HCT116 (cell line): ENCODE results near the gene CR2. TPM values are rescaled to one million over a fixed set of nuclear protein-coding genes. Genes with fewer than 3 reads are reported as not detected.

Experiments
- ATAC-seq: fragments of 200-7000 bp; cut with Tn5 transposase; 2 replicates; pipeline ENCODE4 v1.9.1; 2020; ENCODE audit warnings: mild to moderate bottlenecking, moderate library complexity
- BruUV-seq: library from RNA; stranded (reverse); fragments of 400-500 nt; replicated peaks from 2 replicates; lab custom pipeline; 2021; lab: Mats Ljungman, UMichigan
- CTCF ChIA-PET: fragments of 300-600 bp; sonication (Branson Sonifier 250); formaldehyde crosslinking; loops from one replicate; lab custom pipeline; 2021; ENCODE audit warnings: antibody characterized with exemption; lab: Charles Lee
- POLR2A ChIA-PET: fragments of 300-600, 350-600 bp; sonication (Branson Sonifier 250); formaldehyde crosslinking; loops from one replicate; lab custom pipeline; 2021; ENCODE audit warnings: antibody characterized with exemption; lab: Charles Lee
- RAD21 ChIA-PET, 2 experiments: fragments of 300-600 bp; sonication (Branson Sonifier 250); formaldehyde crosslinking; loops; one replicate each; lab custom pipeline; 2023; ENCODE audit warnings: low total read pairs in 2 of 2; ENCODE audit not compliant: uncharacterized antibody in 2 of 2, unreplicated experiment in 2 of 2, low non-redundant PET in 1 of 2; lab: Charles Lee
- DNase-seq: peaks from one replicate; pipeline ENCODE4 v3.0.0-alpha.2; 2010; ENCODE audit warnings: low read depth, low spot score
- H2AFZ ChIP-seq: fragments of 200-600 bp; shearing (Covaris generic), sonication (generic); 2 replicates; pipeline ENCODE4 v1.6.1; 2017; ENCODE audit warnings: low read depth, mixed run types, mixed read lengths, antibody characterized with exemption, low read length; ENCODE audit not compliant: poor library complexity, severe bottlenecking
- H3K27ac ChIP-seq: 2 replicates; pipeline ENCODE4 v1.5.1; 2012; ENCODE audit warnings: low read depth, low read length
- H3K27me3 ChIP-seq: fragments of 200-600 bp; sonication (generic); 2 replicates; pipeline ENCODE4 v1.6.1; 2016; ENCODE audit warnings: mixed run types, low read length, mixed read lengths; ENCODE audit not compliant: insufficient read depth
- H3K36me3 ChIP-seq, 2 experiments: fragments of 200-500 bp in 1 of 2; fragments of 200-600 bp in 1 of 2; sonication (Bioruptor generic) in 1 of 2; sonication (generic) in 1 of 2; 2 replicates each; pipeline versions ENCODE4 v1.5.1 to v1.6.1; 2014 to 2016; ENCODE audit warnings: low read length in 2 of 2, inconsistent platforms in 1 of 2, mixed read lengths in 1 of 2, mixed run types in 1 of 2; ENCODE audit not compliant: insufficient read depth in 2 of 2, control insufficient read depth in 1 of 2
- H3K4me1 ChIP-seq, 2 experiments: fragments of 200-600 bp in 1 of 2; sonication (generic) in 1 of 2; 2 replicates each; pipeline versions ENCODE4 v1.5.1 to v1.6.1; 2012 to 2017; ENCODE audit warnings: low read length in 2 of 2, inconsistent platforms in 1 of 2, mild to moderate bottlenecking in 1 of 2, mixed read lengths in 1 of 2, mixed run types in 1 of 2, moderate library complexity in 1 of 2; ENCODE audit not compliant: insufficient read depth in 2 of 2, control insufficient read depth in 1 of 2
- H3K4me2 ChIP-seq: fragments of 200-600 bp; sonication (generic); 2 replicates; pipeline ENCODE4 v1.6.1; 2017; ENCODE audit warnings: mixed run types, low read length, mixed read lengths
- H3K4me3 ChIP-seq, 2 experiments: fragments of 200-600 bp in 1 of 2; sonication (generic) in 1 of 2; replicated peaks in 1 of 2; 2 replicates each; pipeline ENCODE4 v1.5.1; 2011 to 2016; ENCODE audit warnings: low read length in 2 of 2, control low read depth in 1 of 2, low read depth in 1 of 2, mild to moderate bottlenecking in 1 of 2, mixed read lengths in 1 of 2, mixed run types in 1 of 2
- H3K79me2 ChIP-seq: fragments of 200-600 bp; sonication (generic); 2 replicates; pipeline ENCODE4 v1.6.1; 2017; ENCODE audit warnings: mild to moderate bottlenecking, mixed run types, low read length, moderate library complexity, mixed read lengths; ENCODE audit not compliant: insufficient read depth
- H3K9ac ChIP-seq: fragments of 200-600 bp; sonication (generic); 2 replicates; pipeline ENCODE4 v1.6.1; 2016; ENCODE audit warnings: low read length, mixed read lengths
- H3K9me2 ChIP-seq: fragments of 200-600 bp; sonication (generic), shearing (Covaris generic); 2 replicates; pipeline ENCODE4 v1.6.1; 2017; ENCODE audit warnings: mixed run types, mild to moderate bottlenecking, moderate library complexity; ENCODE audit not compliant: insufficient read depth
- H3K9me3 ChIP-seq, 2 experiments: fragments of 200-500 bp in 1 of 2; fragments of 200-600 bp in 1 of 2; sonication (Bioruptor generic) in 1 of 2; sonication (generic) in 1 of 2; 2 replicates each; pipeline ENCODE4 v1.6.1; 2014 to 2017; ENCODE audit warnings: low read length in 2 of 2, mixed read lengths in 2 of 2, inconsistent platforms in 1 of 2, low read depth in 1 of 2, mild to moderate bottlenecking in 1 of 2, mixed run types in 1 of 2, moderate library complexity in 1 of 2; ENCODE audit not compliant: control insufficient read depth in 1 of 2, insufficient read depth in 1 of 2
- H4K20me1 ChIP-seq: fragments of 200-600 bp; sonication (generic), shearing (Covaris generic); 2 replicates; pipeline ENCODE4 v1.6.1; 2017; ENCODE audit warnings: mixed run types, mild to moderate bottlenecking, moderate library complexity; ENCODE audit not compliant: insufficient read depth
- CEBPB ChIP-seq: IDR thresholded peaks from 2 replicates; pipeline ENCODE4 v1.6.1; 2012; ENCODE audit warnings: low read depth
- ELF1 ChIP-seq: IDR thresholded peaks from 2 replicates; pipeline ENCODE4 v1.6.1; 2012; ENCODE audit warnings: low read depth, borderline replicate concordance
- EZH2phosphoT487 ChIP-seq: fragments of 200-600 bp; IDR thresholded peaks from 2 replicates; pipeline ENCODE4 v1.6.1; 2018; ENCODE audit warnings: antibody characterized with exemption, borderline replicate concordance
- FOSL1 ChIP-seq: IDR thresholded peaks from 2 replicates; pipeline ENCODE4 v1.6.1; 2012; ENCODE audit warnings: low read depth
- JUND ChIP-seq: IDR thresholded peaks from 2 replicates; pipeline ENCODE4 v1.6.1; 2012
- POLR2A ChIP-seq: IDR thresholded peaks from 2 replicates; pipeline ENCODE4 v1.7.0; 2011; ENCODE audit warnings: borderline replicate concordance; ENCODE audit not compliant: insufficient read depth, insufficient read length; ENCODE audit errors: extremely low read depth
- POLR2AphosphoS5 ChIP-seq: IDR thresholded peaks from 2 replicates; pipeline ENCODE4 v1.6.1; 2011; ENCODE audit warnings: mild to moderate bottlenecking, low read depth, low read length, moderate library complexity
- RAD21 ChIP-seq: IDR thresholded peaks from 2 replicates; pipeline ENCODE4 v1.6.1; 2012; ENCODE audit warnings: low read depth, mild to moderate bottlenecking
- SIN3A ChIP-seq: IDR thresholded peaks from 2 replicates; pipeline ENCODE4 v1.6.1; 2012; ENCODE audit warnings: low read depth
- SP1 ChIP-seq: IDR thresholded peaks from 2 replicates; pipeline ENCODE4 v1.6.1; 2012; ENCODE audit warnings: low read depth
- ZFX ChIP-seq: fragments of 450-650 bp; IDR thresholded peaks from 2 replicates; pipeline ENCODE4 v1.6.1; 2017
- ZNF274 ChIP-seq: fragments of 200-500 bp; sonication (Bioruptor generic); IDR thresholded peaks from 2 replicates; pipeline ENCODE4 v1.6.1; 2014; ENCODE audit warnings: mild to moderate bottlenecking, low read depth, low read length, inconsistent platforms
- intact Hi-C: fragments of 100-400 bp; cut with micrococcal nuclease; formaldehyde crosslinking; loops from 2 replicates; pipeline ENCODE4 v1.10.0; 2022
- total RNA-seq: library from RNA; stranded (reverse); gene quantifications from one replicate; pipeline ENCODE4 v1.2.1, GENCODE V29; 2021; ENCODE audit not compliant: unreplicated experiment
- TF ChIP-seq, protein P1 (sequence below): IDR thresholded peaks from 2 replicates; pipeline ENCODE4 v1.6.1; 2012; ENCODE audit warnings: low read depth
- TF ChIP-seq, protein P2 (sequence below): IDR thresholded peaks from 2 replicates; pipeline ENCODE4 v1.6.1; 2012

Gene CR2
- total RNA-seq, 1 experiment from 2014 or later, result 4.0 TPM

DNA sequence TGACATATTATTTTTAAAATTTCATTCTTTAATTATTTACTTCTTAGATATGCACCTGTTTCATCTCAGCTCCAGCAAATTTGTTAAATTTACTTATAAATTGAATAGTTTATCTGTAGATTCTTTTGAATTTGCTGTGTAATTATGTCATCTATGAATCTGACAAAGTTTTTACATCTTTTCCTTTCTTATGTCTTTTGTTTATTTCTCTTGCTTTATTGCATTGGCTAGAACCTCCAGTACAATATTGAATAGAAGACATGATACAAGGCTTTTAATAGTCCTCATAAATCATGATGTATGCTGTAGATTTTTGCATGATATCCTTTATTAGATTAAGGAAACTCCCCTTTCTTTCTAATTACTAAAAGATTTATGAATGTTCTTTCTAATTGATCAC, 62.6 kb downstream of the CR2 start:
- CTCF ChIA-PET, result no interaction called here
- no TSS peak for BruUV-seq

More for the DNA sequence above, 62.6 kb downstream of the CR2 start:
- no peak for ATAC-seq
- H2AFZ ChIP-seq, result no peak overlapping the region
- H3K9me2 ChIP-seq, result no peaks in the 10 kb centered on the region
- no peaks in the 10 kb centered on the region for H4K20me1 ChIP-seq
- H3K4me3 ChIP-seq, result no peak overlapping the region
- no peaks in the 10 kb centered on the region for H3K79me2 ChIP-seq
- no peak for DNase-seq
- H3K9me3 ChIP-seq, result no peaks in the 10 kb centered on the region
- no peak overlapping the region for H3K27ac ChIP-seq
- ChIA-PET RAD21 (no interaction called here), POLR2A (no interaction called here)
- no peak overlapping the region for H3K4me2 ChIP-seq
- H3K9ac ChIP-seq, result no peak overlapping the region
- no peaks in the 10 kb centered on the region for H3K4me1 ChIP-seq
- no peaks in the 10 kb centered on the region for H3K36me3 ChIP-seq
- no peaks in the 10 kb centered on the region for H3K27me3 ChIP-seq
- no peak for TF ChIP-seq RAD21
- TF ChIP-seq ELF1, result no peak
- TF ChIP-seq CEBPB, result no peak
- TF ChIP-seq SP1, result no peak
- TF ChIP-seq EZH2phosphoT487, result no peak
- TF ChIP-seq SIN3A, result no peak
- no peak for TF ChIP-seq POLR2AphosphoS5
- TF ChIP-seq ZNF274, result no peak
- TF ChIP-seq, protein P1, sequence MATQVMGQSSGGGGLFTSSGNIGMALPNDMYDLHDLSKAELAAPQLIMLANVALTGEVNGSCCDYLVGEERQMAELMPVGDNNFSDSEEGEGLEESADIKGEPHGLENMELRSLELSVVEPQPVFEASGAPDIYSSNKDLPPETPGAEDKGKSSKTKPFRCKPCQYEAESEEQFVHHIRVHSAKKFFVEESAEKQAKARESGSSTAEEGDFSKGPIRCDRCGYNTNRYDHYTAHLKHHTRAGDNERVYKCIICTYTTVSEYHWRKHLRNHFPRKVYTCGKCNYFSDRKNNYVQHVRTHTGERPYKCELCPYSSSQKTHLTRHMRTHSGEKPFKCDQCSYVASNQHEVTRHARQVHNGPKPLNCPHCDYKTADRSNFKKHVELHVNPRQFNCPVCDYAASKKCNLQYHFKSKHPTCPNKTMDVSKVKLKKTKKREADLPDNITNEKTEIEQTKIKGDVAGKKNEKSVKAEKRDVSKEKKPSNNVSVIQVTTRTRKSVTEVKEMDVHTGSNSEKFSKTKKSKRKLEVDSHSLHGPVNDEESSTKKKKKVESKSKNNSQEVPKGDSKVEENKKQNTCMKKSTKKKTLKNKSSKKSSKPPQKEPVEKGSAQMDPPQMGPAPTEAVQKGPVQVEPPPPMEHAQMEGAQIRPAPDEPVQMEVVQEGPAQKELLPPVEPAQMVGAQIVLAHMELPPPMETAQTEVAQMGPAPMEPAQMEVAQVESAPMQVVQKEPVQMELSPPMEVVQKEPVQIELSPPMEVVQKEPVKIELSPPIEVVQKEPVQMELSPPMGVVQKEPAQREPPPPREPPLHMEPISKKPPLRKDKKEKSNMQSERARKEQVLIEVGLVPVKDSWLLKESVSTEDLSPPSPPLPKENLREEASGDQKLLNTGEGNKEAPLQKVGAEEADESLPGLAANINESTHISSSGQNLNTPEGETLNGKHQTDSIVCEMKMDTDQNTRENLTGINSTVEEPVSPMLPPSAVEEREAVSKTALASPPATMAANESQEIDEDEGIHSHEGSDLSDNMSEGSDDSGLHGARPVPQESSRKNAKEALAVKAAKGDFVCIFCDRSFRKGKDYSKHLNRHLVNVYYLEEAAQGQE, result no peak
- TF ChIP-seq JUND, result no peak
- TF ChIP-seq POLR2A, result no peak
- no peak for TF ChIP-seq FOSL1
- no peak for TF ChIP-seq ZFX
- TF ChIP-seq, protein P2, sequence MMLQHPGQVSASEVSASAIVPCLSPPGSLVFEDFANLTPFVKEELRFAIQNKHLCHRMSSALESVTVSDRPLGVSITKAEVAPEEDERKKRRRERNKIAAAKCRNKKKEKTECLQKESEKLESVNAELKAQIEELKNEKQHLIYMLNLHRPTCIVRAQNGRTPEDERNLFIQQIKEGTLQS, result no peak
- intact Hi-C loops, result no loop called here
